Right kidney (tissue), 1 donor: ENCODE measurements around the gene PDLIM5.
"Not testable (repeated sequence)": the region's sequence is repeated elsewhere in the genome, so short reads cannot be mapped to it uniquely, and the experiment has no call there.

Source experiments
- DNase-seq: peaks from one replicate; pipeline ENCODE4 v3.0.0-alpha.2; 2016

The PDLIM5 gene

DNA sequence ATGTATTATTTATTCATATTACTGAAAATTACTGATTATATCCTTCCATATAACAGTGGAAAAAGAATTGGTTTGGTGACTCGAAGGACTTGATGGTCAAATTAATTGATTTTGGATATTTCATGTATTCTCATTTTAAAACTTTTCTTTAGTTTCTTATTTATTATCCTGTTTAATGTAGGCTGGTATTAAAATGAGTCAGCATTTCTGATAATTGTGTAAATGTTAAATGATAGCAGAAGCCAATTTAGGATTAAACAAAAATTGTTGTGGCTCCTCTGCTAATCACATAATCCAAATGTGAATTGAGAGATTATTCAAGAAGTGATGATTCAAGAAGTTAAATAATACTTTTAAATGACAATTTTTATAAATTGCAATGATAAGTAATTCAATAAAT lies 38.7 kb downstream of the PDLIM5 start:
- no peak for DNase-seq

DNA sequence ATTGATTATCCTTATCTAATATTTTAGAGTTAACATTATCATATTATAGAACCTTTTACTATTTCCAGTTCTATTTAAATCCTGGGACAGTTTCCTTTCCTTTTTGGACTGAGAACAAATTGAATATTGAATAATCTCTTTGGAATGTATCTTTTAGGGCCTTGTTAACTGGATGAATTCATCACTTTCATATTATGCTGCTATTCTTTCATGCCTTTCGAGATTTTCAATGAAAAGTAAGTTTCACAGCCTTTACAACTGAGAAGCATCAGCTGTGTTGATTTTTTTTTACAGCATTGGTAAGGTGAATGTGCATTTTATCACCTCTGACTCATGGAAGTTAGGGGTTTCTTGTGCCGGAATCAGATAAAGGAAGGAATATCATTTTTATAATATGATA lies 39.6 kb downstream of the PDLIM5 start:
- no peak for DNase-seq

DNA sequence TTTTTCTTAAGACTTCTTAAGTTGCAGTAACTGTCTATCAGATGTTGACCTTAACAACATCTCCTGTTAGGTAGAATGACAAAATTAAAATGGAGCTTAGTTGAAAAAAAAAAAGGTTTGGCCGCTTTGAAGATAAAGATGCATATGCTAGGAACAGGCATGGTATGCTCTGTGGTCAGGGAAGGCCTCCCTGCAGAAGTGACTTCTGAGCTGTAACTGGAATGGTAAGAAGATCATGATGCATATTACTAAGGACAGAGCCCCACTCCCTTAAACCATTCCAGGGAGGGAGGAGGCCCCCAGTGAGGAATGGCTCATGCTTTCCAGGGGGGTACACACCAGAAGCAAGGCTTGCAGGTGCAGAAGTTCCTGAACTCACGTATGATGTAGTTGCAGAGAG lies 43.7 kb downstream of the PDLIM5 start:
- DNase-seq: no peak

DNA sequence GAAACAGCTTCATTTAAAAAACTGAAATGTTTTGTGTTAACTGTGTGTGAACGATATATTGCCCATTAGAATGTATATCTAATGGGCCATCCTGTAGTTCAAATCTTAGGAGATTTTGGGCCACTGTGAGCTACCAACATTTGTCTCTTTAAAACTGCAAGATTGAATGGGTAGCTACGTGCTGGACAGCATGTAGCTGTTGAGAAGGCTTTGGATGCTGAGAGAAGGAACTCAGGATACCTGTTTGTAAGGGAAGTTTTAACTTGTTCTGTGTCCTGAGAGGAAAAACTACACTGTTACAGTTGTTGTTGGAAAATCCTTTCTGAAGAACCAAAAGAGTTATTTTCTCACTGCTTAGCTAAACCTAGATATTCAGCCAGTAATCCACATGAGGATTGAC lies 45.9 kb downstream of the PDLIM5 start:
- DNase-seq: no peak

DNA sequence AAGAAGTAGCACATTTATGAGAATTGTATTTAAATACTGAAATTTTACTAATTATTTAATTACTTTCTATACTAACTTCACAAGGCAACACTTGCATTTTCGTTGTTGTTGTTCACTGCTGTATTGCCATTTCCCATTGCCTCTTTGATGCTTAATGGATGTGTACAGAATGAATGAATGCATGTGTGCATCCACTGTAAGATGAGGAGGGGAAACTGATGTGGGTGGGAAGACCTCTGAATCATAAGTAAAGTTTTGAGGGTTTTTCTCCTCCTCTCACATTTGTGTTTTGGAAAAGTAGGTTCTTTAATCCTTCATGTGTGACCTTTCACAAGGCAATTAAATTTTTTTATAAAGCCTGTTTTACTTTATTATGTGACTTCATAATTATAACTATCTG lies 46.8 kb downstream of the PDLIM5 start:
- DNase-seq: no peak

DNA sequence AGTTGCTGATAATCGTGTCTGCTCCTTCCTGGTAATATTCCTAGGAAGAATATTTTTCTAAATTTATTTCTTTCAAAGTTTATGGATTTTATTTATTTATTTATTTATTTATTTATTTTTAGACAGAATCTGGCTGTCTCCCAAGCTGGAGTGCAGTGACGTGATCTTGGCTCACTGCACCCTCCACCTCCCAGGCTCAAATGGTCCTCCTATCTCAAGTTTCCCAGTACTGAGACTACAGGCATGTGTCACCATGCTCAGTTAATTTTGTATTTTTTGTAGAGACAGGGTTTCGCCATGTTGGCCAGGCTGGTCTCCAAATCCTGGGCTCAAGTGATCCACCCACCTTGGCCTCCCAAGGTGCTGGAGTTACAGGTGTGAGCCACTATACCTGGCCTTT lies 48.9 kb downstream of the PDLIM5 start:
- DNase-seq: no peak

DNA sequence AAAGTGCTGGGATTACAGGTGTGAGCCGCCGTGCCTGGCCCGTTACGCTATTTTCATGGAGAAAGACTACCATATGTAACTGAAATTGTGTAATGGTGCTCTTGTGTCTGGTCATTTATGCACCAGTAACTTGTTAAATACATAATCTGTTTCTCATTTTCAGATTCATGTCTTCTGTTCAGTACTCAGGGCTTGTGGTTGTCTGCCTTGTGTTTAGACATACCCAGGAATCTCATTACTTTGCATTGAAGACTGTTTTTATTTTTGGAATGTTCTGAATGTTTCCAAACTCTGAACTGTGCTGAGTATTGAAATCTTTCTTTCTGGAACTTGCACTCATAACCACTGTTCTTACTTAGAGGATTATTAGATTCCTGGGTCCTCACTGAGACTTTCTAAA lies 52.8 kb downstream of the PDLIM5 start:
- DNase-seq: no peak

DNA sequence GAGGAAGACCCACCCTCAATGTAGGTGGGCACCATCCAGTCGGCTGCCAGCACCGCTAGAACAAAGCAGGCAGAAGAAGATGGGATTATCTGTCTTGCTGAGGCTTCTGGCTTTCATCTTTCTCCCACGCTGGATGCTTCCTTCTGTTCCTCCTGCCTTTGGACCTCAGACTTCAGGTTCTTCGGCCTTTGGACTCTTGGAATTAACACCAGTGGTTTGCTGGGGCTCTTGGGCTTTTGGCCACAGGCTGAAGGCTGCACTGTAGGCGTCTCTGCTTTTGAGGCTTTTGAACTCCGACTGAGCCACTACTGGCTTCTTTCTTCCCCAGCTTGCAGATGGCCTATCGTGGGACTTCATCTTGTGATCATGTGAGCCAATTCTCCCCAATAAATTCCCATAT lies 55.1 kb downstream of the PDLIM5 start:
- no peak for DNase-seq

DNA sequence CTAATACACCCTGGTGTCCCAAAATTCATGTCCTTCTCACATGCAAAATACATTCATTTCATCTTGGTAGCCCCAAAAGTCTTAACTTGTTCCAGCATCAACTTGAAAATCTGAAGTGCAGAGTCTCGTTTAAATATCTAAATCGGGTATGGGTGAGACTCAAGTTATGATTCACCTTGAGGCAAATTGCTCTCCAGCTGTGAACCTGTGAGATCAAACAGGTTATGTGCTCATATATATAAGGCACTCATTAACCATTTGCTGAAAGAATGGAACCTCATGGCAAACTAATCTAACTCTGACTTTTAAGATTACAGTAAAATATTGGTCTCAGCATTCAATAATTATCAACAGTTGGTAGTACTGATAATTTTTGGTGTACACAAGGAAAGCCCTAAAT lies 55.5 kb downstream of the PDLIM5 start:
- DNase-seq: no peak

DNA sequence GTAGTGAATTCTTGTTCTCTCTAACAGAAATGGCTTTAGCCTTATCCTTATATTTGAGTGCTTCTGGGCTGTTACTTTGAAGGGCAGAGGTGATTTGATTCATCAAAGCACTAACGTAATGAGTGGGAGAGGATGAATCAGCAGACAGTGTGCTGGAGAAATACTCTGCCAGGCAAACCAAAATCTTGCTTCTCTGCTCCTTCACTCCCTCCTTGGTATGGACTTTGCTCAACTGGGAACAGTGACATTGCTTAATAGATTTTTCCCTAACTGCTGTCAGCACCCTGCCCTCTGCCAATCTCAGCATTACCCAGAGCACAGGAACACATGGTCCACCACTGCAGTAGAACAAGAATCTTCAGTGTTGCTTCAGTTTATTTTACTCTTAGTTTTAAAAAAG lies 56.0 kb downstream of the PDLIM5 start:
- no peak for DNase-seq

DNA sequence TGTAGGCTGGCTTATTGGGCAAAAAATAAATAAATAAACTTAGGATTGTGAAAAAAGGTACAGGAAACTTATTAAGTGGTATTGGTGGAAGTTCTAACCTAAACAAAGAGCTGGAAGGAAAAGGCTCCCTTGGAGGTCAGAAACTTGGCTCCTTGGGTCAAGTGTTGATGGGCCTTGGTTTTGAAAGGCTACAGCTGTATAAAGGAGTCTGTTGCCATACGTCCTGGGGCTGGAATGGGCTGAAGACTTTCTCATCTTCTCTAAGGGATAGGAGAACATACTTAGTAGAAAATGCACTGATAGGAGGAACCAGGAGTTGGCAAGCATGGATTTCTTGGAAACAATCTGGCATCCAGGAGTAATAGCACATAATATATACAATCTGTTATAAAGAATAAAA lies 56.6 kb downstream of the PDLIM5 start:
- no peak for DNase-seq

DNA sequence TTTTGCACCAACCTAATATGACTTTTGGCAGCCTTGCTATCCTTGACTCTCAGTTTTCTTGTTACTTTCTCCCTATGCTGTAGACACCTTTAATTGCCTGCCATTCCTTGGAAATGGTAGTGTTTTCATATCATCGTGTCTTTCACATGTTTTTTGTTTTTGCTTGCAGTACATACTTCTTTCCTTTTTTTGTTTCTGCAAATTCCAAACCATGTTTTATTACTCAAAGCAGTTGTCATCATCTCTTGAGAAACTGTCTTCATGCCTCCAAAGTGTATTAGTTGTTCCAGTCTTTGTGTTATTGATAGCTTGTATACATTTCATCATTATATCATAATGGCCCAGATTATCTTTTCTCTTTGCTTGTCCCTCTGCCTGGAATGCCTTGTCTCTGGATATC lies 57.1 kb downstream of the PDLIM5 start:
- no peak for DNase-seq

DNA sequence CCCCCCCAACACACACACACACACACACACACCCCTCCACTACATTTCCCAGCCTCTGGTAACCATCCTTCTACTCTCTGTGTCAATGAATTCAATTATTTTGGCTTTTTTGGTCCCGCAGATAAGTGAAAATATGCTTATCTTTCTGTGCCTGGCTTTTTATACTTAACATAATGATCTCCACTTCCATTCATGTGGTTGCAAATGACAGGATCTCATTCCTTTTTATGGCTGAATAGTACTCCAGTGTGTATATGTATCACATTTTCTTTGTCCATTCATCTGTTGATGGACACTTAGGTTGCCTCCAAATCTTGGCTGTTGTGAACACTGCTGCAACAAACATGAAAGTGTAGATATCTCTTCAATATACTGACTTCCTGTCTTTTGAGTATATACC lies 59.8 kb downstream of the PDLIM5 start:
- no peak for DNase-seq

DNA sequence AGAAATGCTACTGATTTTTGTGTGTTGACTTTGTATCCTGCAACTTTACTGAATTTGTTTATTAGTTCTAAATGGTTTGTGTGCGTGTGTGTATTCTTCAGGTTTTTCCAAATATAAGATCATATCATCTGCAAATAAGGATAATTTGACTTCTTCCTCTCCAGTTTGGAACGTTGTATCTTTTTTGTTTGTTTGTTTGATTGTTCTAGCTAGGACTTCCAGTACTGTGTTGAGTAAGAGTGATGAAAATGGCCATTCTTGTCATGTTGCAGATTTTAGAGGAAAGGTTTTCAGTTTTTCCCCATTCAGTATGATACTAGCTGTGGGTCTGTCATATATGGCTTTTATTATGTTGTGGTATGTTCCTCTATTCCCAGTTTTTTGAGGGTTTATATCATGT lies 61.8 kb downstream of the PDLIM5 start:
- not testable (repeated sequence) for DNase-seq

DNA sequence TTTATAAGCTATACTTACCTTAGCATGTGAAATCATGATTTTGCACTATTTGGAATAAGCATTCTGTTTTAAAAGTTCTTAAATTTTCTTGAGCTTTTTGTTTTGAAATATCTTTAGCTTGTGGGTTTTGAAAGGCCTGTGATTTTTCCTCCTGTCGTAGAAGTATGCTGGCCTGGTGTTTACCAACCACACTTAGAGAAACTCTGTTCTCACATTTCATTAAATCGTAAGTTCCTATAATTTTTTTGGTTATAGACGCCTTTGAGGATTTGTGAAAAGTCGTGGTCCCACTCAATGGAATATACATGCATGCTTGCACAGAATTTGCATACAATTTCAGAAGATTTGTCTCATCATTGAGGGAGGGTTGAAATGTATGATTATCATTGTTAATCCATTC lies 63.6 kb downstream of the PDLIM5 start:
- DNase-seq: no peak

DNA sequence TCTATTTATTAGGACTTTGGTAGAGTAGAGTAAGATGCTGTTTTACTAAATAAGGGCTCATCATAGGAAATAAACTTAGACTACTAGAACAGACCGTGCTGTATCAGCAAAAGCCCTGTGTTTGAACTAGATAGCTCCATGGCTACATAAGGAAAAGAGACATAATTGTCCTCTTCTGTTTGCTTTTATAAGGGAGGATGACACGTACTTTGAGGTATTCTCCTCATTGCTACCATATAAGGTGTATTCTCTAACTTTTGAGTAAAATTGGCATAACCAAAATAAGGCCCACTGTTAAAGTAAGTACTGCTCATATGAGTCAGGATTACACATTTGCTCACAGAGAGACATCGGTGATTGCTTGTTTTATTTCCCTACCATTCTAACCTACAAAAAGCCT lies 64.3 kb downstream of the PDLIM5 start:
- DNase-seq: no peak

DNA sequence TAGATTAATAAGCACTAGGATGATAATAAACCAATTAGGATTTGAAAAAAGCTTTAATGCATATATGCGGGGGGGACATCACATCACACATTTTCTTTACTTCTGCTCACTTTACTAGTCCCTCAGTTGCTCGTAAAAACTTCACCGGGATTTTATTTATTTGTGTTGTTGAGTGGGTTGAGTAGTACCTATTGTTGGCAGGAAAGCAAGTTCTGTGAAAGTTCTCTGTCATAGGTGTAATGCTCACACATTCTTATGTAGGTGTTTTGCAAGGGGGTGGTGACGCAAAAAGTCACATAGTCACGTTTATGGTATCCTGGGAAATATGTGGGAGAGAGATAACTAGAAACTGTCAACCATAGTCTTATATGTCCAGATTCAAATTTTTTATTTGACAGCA lies 65.3 kb downstream of the PDLIM5 start:
- no peak for DNase-seq

DNA sequence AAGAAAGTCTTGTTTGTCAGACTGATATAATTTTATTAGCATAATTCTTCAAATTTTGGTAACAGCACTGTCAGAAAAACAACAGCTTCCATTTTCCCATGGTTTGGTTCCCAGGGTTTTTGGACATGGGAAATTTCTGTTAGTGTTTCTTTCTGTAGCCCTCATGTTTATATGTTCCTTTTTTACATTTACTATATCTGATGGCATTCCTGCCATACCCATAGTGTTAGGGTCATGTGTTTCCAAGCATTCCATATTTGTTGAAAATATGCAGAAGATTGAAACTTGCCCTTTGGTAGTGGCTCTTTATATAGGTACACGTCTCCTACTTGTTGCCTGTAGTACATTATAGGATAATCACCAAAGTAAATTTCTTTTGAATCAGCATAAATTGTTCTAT lies 65.8 kb downstream of the PDLIM5 start:
- DNase-seq: no peak

DNA sequence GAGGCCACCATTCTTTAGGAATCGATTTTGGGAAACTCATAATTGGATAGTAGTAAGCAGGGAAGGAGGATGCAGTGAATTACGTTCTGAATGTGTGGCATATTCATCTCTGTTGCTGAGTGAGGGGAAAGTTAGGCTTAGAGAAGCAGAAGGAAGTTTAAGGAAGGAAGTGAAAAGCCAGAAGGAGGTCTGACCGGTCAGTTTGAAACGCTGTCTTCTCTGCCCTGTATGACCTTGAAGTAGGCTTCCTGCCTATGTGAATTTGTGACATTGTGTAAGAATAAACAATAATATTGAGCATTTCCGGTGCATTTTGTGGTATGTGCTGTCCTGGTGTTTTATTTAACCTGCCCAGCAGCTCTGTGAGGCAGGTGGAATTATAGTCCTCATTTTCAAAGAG lies 67.3 kb downstream of the PDLIM5 start:
- DNase-seq: no peak

DNA sequence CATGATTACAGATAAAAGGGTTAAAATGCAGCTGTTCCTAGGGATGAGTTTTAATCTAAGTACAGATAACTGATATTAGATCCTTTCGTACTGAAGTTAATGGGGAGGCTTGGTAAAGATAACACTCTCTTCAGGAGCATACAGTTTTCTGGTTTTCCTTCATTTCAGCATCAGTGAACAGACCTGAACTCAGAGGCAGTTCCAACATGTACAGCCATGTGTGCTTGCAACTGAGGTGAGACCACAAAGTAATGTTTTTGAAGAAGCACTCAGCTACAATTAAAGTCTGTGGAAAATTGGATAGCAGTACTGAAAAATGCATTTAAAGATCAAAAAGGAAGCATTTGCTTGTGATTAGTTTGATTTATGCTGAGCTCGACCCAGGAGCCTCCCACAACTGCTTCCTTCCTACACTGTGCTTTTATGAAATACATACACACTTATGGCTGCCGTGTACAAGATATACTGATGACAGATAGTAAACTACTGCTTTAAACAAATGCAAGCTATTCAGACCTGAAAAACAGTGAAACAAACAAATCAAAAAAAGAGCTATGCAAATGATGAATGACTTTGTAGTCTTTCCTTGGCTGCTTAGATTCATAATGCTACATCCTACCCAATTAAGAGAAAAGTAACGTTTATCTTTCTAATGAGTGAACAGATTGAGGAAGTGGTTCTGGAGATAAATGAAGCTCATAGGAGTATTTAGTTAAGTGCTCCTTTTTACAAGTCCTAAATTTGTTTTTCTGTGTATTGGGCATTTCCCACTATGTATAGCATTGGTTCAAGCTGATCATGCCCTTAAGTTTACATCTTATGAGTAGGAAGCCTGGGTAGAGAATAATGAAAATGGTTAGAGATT lies 68.4 kb downstream of the PDLIM5 start:
- DNase-seq: no peak

DNA sequence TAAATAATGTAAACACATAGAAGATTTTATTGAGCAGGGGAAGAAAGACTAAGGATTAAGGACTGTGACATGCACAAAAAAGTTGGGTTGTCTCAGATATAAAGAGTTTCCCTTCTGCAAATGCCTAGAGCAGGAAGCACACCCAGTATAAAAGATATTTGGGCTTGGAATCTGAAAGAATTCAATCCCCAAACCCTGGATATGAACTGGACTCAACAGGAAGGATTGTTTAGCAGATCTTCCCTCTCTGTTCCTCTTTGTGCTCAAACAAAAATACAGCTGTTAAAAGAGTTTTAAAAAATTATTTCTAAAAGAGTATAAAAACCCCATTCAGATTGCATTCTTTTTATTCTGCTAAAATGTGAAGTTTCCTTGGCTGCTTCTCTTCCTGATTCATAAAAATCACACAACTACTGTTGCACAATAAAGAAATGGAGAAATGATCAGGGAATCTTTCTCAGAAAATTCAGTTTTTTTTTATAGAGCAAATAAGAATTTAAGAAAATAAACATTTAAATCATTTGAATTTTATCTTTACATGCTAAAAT lies 71.4 kb downstream of the PDLIM5 start:
- no peak for DNase-seq

DNA sequence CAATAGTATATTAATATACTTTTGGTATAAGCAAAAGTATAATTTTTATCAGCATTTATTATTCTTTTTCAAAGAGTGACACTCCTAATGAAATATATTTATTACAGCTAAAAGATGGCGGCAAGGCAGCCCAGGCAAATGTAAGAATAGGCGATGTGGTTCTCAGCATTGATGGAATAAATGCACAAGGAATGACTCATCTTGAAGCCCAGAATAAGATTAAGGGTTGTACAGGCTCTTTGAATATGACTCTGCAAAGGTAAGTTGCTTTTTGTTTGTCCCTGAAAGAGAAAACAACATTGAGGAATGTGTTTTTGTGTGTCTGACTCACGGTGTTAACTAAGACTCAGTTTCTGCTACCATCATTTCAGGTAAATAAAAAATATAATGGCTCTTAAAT lies 71.9 kb downstream of the PDLIM5 start:
- no peak for DNase-seq

DNA sequence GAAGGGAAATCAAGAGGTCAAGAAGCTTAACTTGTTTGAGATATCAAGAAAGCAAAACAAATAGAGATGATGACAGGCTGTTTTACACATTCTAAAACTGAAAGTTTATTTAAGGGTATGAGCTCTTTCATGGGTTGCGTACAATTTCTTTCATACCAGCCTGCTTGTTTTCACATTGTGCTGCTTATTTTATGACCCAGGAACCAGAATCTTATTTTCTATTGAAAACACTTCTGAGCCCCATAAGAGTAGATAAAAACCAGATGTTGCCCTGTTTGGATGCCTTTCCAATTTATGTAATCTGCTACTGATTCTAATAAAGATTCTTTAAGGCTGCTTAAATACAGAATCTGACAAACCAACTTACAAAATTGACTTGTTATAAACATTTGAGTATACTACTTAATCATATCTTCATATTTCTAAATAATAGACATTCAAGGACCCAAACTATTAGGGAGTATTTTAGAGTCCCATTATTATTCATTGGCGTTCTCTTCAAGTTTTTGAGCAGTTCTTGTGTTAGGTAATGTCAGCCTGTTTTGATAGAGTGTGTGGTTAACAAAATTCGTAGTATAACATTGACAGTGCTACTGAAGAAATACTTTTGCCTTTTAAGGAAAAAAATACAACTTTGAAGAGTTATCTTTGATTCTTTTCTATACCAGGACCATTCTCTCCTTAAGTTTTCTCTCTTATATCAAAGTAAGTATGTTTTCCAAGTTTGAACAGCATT lies 74.4 kb downstream of the PDLIM5 start:
- DNase-seq: no peak
